Activated T-helper 2 cell treated with anti-CD3 and anti-CD28 coated beads, Interferon-gamma antibody, Interleukin-2, Interleukin-4, amounts not matched to agents 10 μg/mL and 5 μg/mL and 100 μg/mL, durations not matched to agents 14 hours and 24 hours and 36 hours (primary cell): ENCODE results near the gene SEPTIN1. TPM values are rescaled to one million over a fixed set of nuclear protein-coding genes. Genes with fewer than 3 reads are reported as not detected.
A peak's percentile ranks its signal among the peaks of the same experiment; 100 is the strongest.

Experiments used
- DNase-seq: peaks from one replicate; pipeline ENCODE4 v3.0.0; 2021; ENCODE audit warnings: low spot score
- H3K27ac Mint-ChIP-seq: one replicate; pipeline ENCODE4 v1.8.0; 2021; ENCODE audit warnings: mixed read lengths
- H3K27me3 Mint-ChIP-seq: one replicate; pipeline ENCODE4 v1.8.0; 2021; ENCODE audit warnings: low read depth, mixed read lengths
- H3K36me3 Mint-ChIP-seq: one replicate; pipeline ENCODE4 v1.8.0; 2021; ENCODE audit warnings: low read depth, mixed read lengths
- H3K4me1 Mint-ChIP-seq: one replicate; pipeline ENCODE4 v1.8.0; 2021; ENCODE audit warnings: low read depth, mixed read lengths
- H3K4me3 Mint-ChIP-seq: one replicate; pipeline ENCODE4 v1.8.0; 2021; ENCODE audit warnings: low read depth, mild to moderate bottlenecking, moderate library complexity, mixed read lengths
- H3K9me3 Mint-ChIP-seq: one replicate; pipeline ENCODE4 v1.8.0; 2021; ENCODE audit warnings: mixed read lengths
- intact Hi-C: fragments of 100-400 bp; cut with micrococcal nuclease; formaldehyde crosslinking; loops from one replicate; pipeline ENCODE4 v1.15.1; 2023
- total RNA-seq: library from RNA; stranded (reverse); gene quantifications from 2 replicates; pipeline ENCODE4 v1.2.3, GENCODE V29; 2022

The SEPTIN1 gene
- total RNA-seq, 1 donor from 2014 or later: 173 TPM

DNA sequence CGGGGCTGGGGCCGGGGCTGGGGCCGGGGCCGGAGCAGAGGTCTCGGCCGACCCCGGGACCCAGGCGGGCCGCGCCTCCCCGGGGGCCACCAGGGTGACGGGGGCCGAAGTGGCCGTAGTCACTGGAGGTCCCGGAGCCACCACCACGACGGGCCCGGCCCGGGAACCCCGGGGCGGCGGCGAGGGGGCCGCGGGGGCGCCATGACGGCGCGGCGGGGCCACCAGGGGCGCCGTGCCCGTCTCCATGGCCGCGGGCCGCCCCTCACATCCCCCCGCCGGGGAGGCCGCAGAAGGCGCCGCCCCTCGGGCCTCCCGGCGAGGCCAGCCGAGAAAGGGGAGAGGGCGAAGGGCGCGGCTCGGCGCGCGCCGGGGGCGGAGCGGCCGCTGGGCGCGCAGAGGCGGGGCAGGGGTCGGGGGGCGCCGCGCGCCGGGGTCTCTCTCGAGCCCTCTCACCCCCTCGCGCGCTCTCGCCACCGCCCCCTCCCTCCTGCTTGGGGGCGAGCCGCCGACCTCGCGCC is 12.4 kb downstream of the SEPTIN1 start:
- intact Hi-C loops: loop anchor here (1.0 to 10.0 kb wide), 7 partner anchors 8 to 565 kb away; partner anchors contain the start of genes CD2BP2, MAZ, PRR14 and ZNF768
- H3K36me3 Mint-ChIP-seq: peaks cover 32% of the 10 kb centered on the region
- H3K4me3 Mint-ChIP-seq: peak overlapping the region; percentile 81
- peak overlapping the region; percentile 91 for H3K27ac Mint-ChIP-seq
- H3K4me1 Mint-ChIP-seq: peaks cover 44% of the 10 kb centered on the region
- H3K27me3 Mint-ChIP-seq: no peaks in the 10 kb centered on the region
- no peak for DNase-seq
- no peaks in the 10 kb centered on the region for H3K9me3 Mint-ChIP-seq

DNA sequence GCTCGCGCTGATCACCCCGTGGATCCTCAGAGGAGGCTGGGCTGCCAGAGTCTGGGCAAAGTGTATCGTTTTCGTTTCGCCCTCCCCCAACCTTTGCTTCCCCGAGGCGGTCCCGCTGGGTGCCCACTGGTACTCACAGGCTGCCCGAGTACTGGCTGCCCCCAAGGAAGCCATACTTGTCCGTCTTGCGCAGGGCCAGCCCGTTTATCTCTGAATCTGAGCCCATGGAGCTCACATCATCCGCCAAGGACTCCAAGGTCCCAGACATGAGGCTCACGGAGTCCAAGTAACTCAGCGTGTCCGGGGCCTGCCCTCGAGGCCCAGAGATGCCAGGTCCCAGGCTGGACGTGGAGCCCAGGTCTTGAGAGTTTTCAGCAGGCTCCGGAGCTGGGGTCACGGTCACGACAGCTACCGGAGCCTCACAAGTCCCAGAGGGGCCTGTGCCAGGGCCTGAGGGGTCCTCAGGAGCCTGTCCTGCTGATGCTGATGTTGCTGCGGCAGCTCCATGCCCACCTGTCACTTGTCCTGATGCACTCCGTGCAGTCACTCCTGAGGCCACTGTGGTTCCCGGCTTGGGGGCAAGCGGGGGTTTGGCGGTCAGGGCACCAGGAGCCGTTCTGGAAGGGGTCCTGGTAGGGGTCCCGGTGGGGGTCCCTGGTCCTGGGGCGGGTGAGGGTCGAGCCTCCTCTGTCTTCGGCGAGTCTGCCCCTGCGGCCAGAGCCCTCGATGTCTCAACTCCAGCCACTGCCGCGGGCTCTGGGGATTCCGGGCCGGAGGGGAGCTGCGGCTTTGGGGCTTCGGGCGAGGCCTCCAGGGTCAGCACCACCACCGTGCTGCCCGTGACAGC is 13.0 kb downstream of the SEPTIN1 start:
- H3K27ac Mint-ChIP-seq: peak overlapping the region; percentile 26
- peak overlapping the region; percentile 87 for H3K4me3 Mint-ChIP-seq
- peaks cover 39% of the 10 kb centered on the region for H3K36me3 Mint-ChIP-seq
- DNase-seq: no peak
- no peaks in the 10 kb centered on the region for H3K9me3 Mint-ChIP-seq
- intact Hi-C loops: no loop called here
- peaks cover 47% of the 10 kb centered on the region for H3K4me1 Mint-ChIP-seq
- no peaks in the 10 kb centered on the region for H3K27me3 Mint-ChIP-seq

DNA sequence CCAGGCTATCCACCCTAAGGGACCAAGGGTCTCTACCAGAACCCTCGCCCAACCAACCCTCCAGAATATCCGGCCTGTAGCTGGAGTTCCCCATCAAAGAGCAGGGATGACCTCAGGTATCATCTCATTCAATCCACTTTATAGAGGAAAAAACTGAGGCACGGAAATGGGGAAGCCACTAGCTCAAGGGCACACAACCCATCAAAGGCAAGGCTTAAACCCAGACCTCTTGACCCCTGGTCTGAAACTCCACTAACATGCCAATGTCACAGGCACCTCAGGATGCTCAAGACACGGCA is 13.6 kb downstream of the SEPTIN1 start:
- peaks cover 47% of the 10 kb centered on the region for H3K4me1 Mint-ChIP-seq
- intact Hi-C loops: no loop called here
- H3K36me3 Mint-ChIP-seq: peaks cover 42% of the 10 kb centered on the region
- peak overlapping the region; percentile 26 for H3K27ac Mint-ChIP-seq
- H3K27me3 Mint-ChIP-seq: no peaks in the 10 kb centered on the region
- no peaks in the 10 kb centered on the region for H3K9me3 Mint-ChIP-seq
- DNase-seq: no peak
- peak overlapping the region; percentile 87 for H3K4me3 Mint-ChIP-seq

DNA sequence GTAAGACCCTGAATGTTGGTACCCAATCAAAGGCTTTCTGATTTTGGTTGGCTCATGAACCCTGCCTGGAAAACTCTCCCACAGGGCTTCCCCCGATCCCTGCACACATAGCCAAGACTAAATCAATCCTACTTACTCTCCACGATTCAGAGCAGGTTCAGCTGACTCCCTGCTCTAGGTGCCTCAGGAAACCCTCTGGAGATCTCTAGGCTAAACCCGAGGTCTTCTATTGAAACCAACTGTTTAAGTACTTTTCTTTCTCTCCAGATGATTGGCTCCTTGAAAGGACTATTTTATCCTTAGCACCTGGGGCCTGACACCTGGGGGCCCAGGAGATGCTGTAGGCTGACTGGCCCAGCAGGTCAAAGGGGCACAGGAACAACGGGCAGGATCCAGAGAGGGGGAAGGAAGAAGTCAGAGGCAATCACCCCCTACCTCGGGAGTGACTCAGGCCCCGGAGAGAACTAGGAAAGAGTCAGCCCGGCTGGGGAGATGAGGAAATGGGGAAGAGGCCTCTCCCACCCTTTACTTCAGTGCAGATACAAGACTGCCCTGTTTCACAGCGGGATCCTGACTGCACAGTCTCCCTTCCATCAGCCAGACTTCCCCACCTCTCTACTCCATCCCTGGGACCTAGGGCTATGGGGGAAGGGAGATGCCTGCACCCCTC is 14.1 kb downstream of the SEPTIN1 start:
- Mint-ChIP-seq H3K36me3 (peaks cover 46% of the 10 kb centered on the region), H3K4me1 (peaks cover 48% of the 10 kb centered on the region), H3K4me3 (peak overlapping the region; percentile 87), H3K9me3 (no peaks in the 10 kb centered on the region), H3K27me3 (no peaks in the 10 kb centered on the region), H3K27ac (peak overlapping the region; percentile 26)
- DNase-seq: no peak
- intact Hi-C loops: no loop called here

DNA sequence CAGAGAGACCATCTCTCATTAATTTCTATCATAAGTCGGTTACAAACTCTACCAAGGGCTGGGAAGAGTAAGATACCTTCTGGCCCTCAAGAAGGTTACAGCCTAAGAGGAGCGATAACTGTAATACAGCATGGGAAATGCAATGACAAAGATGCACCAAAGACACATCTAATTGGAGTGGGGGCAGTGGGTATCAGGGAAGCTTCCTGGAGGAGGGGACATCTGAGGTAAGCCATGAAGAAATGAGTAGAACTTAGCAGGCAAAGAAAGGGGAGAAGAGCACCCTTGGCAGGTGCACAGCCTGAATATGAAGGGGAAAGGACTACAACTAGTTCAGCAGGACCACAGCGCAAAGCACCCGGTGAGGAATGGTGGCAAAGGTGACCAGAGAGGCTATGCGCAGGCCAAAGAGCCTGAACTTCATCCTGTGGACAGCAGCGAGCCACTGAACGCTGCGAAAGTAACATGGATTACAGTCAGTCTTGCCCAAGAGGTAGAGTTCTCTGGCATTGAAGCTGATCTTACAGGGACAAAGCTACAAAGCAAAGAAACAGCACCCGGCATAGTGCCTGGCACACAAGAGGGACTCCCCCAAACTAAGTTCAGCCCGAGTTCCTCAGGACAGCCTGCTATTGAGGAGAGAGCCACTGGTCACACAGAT is 14.9 kb downstream of the SEPTIN1 start:
- intact Hi-C loops: no loop called here
- no peaks in the 10 kb centered on the region for H3K9me3 Mint-ChIP-seq
- no peak for DNase-seq
- H3K36me3 Mint-ChIP-seq: peaks cover 52% of the 10 kb centered on the region
- H3K27me3 Mint-ChIP-seq: no peaks in the 10 kb centered on the region
- H3K27ac Mint-ChIP-seq: peak overlapping the region; percentile 18
- H3K4me1 Mint-ChIP-seq: peaks cover 49% of the 10 kb centered on the region
- peak overlapping the region; percentile 87 for H3K4me3 Mint-ChIP-seq

DNA sequence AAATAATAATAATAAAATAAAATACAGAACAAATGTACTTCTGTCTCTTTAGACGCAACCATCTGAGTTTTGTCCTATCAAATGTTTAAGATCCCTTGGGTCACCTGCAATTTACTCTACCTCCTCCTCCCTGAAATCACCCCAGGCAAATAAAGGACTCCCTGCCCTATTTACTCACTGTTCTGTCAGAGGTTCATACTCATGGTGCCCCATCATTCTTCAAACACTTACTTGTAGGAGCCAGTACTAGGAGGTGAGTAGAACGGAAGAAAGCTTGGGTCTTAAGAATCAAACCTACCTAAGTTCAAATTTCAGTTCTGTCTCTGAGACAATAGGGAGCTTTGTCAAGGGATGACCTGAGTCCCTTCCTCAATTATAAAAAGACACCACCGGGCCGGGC is 15.8 kb downstream of the SEPTIN1 start:
- Mint-ChIP-seq H3K9me3 (no peaks in the 10 kb centered on the region), H3K4me3 (no peak overlapping the region), H3K27ac (no peak overlapping the region), H3K4me1 (peaks cover 45% of the 10 kb centered on the region), H3K36me3 (peaks cover 57% of the 10 kb centered on the region), H3K27me3 (no peaks in the 10 kb centered on the region)
- intact Hi-C loops: no loop called here
- no peak for DNase-seq

DNA sequence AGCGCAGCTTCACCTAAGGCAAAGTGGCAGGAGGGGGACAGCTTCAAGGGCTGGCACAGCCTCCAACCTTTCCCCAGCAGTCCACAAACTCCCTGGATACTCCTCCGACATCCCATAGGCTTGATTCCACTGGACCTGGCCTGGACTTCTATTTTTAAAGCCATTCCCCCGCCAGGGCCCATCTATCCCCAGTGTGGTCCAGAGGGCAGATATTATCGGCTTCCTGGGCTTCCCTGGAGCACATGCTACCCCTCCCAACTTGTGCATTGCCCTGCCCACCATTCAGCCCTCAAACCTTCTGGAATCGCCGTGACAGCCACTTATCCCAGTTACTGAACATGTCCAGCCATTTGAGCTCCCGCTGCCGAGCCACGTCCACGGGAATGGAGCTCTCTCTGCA is 17.2 kb downstream of the SEPTIN1 start:
- Mint-ChIP-seq H3K4me3 (no peak overlapping the region), H3K4me1 (peaks cover 41% of the 10 kb centered on the region), H3K36me3 (peaks cover 69% of the 10 kb centered on the region), H3K27me3 (no peaks in the 10 kb centered on the region), H3K9me3 (no peaks in the 10 kb centered on the region), H3K27ac (no peak overlapping the region)
- intact Hi-C loops: no loop called here
- DNase-seq: no peak

DNA sequence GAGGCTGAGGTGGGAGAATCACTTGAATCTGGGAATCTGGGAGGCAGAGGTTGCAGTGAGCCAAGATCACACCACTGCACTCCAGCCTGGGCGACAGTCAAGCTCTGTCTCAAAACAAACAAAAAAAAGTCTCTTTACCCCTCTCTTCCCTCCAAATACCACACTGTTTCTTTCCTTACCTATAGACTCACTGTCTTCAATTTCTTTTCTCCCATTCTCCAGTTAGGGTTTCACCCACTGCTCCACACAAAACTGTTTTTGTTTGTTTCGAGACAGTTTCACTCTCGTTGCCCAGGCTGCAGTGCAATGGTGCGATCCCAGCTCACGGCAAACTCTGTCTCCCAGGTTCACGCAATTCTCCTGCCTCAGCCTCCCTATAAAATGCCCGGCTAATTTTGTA is 21.2 kb downstream of the SEPTIN1 start:
- Mint-ChIP-seq H3K27ac (no peak overlapping the region), H3K9me3 (no peaks in the 10 kb centered on the region), H3K4me3 (no peak overlapping the region), H3K27me3 (no peaks in the 10 kb centered on the region), H3K36me3 (peaks cover 73% of the 10 kb centered on the region), H3K4me1 (peaks cover 26% of the 10 kb centered on the region)
- DNase-seq: no peak
- intact Hi-C loops: no loop called here

DNA sequence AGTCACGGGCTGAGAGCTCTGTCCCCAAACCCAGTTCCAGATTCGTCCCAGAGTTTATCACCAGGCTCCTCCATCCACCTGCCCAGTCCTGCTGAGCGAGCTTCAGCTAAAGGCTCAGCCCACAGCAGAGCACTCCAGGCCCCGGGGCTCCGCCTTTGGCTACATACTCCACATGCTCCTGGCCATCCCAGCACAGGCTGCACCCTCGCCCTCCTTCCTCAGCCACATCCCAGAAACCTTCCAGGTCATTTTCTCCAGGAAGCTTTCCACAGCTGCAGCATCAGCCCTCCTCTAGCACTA is 22.5 kb downstream of the SEPTIN1 start:
- no peak for DNase-seq
- Mint-ChIP-seq H3K36me3 (peaks cover 63% of the 10 kb centered on the region), H3K27ac (no peak overlapping the region), H3K27me3 (no peaks in the 10 kb centered on the region), H3K9me3 (no peaks in the 10 kb centered on the region), H3K4me3 (no peak overlapping the region), H3K4me1 (peaks cover 27% of the 10 kb centered on the region)
- intact Hi-C loops: loop anchor here (10.0 kb wide), 2 partner anchors 45 to 295 kb away; partner anchors contain the start of genes ALDOA and ZNF771

DNA sequence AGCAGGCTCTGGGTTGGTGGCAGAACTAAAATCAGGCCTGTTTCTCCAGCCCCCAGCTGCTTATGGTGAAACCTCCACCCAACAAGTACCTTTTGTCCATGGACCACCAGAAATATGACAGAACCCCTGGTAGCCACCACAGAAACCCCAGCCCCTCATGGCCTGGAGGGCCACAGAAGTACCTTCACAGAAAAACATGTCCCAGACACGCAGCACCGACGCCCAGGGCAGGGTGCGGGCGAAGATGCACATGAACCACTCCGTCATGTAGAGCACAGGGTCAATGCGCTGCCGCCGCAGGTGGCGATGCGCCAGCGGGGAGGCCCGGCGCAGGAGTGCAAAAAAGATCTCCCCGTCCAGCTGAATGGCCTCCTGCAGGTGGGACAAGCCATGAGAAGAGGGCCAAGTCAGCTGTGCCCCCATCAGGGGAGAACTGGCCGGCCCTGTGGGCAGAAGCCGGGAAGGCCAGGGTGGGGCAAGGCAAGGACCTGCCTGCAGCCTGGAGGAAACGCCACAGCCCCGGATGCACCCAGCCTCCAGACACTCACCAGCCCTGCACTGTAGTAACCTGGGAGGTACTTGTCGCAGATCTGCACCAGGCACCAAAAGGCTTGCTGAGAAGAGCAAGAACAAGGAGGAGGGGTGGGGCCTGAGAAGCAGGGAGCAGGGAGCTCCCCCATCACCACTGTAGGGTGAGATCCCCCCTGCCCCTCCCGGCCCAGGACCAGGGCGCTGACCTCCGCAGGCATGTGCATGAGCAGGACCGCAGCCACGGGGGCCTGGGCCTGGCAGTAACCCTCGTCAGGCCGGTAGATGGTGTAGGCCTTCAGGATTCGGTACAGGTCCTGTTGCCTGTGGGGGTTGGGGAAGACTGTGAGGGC is 23.1 kb downstream of the SEPTIN1 start:
- Mint-ChIP-seq H3K4me1 (peaks cover 27% of the 10 kb centered on the region), H3K27me3 (no peaks in the 10 kb centered on the region), H3K9me3 (no peaks in the 10 kb centered on the region), H3K4me3 (no peak overlapping the region), H3K36me3 (peaks cover 61% of the 10 kb centered on the region), H3K27ac (no peak overlapping the region)
- no peak for DNase-seq
- intact Hi-C loops: loop anchor here (10.0 kb wide), 2 partner anchors 46 to 294 kb away; partner anchors contain the start of genes ALDOA and ZNF771

DNA sequence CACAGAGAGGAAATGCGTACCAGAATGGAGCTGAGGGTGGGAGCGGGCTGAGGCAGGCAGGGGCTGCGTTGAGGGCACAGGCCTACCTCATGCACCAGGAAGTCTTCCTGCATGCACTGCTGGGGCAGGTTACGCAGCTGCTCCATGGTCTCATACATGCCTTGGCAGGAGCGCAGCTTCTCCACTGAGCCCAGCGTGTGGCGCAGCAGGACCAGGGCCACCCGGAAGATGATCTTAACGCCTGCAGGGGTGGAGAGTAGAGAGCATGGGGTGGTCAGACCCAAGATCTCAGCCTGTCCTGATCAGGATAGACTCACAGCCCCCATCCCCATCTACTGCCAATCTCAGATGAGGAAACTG is 23.8 kb downstream of the SEPTIN1 start:
- Mint-ChIP-seq H3K27ac (no peak overlapping the region), H3K27me3 (no peaks in the 10 kb centered on the region), H3K4me1 (peaks cover 29% of the 10 kb centered on the region), H3K36me3 (peaks cover 65% of the 10 kb centered on the region), H3K9me3 (no peaks in the 10 kb centered on the region), H3K4me3 (no peak overlapping the region)
- no peak for DNase-seq
- intact Hi-C loops: loop anchor here (10.0 kb wide), 2 partner anchors 46 to 294 kb away; partner anchors contain the start of genes ALDOA and ZNF771
